Stimulated activated CD4-positive, alpha-beta T cell treated with anti-CD3 and anti-CD28 coated beads, TNF-alpha, amount 100 ng/mL, for 4 hours (primary cell): ENCODE data around the gene KCNQ5.

ENCODE experiments used
- DNase-seq, 3 experiments: peaks; one replicate each; pipeline ENCODE4 v3.0.0-alpha.2; 2020; ENCODE audit warnings: low read depth in 3 of 3

The KCNQ5 gene

DNA sequence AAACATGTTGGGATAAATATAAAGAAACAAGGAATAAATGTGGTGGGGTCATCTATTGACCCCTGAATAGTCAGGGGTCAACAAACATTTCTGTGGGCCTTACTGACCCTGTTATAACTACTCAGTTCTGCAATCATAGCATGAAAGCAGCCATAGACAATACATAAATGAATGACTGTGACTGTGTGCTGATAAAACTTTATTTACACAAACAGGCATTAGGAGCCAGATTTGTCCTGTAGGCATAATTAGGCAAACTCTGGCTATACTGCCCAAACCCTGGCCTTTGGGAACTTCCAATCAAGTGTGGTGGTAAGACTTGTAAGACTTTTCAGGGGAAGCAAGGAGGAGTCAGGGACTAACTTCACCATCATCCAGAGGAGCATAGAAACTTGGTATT, 380.7 kb downstream of the KCNQ5 start:
- no peak for DNase-seq

DNA sequence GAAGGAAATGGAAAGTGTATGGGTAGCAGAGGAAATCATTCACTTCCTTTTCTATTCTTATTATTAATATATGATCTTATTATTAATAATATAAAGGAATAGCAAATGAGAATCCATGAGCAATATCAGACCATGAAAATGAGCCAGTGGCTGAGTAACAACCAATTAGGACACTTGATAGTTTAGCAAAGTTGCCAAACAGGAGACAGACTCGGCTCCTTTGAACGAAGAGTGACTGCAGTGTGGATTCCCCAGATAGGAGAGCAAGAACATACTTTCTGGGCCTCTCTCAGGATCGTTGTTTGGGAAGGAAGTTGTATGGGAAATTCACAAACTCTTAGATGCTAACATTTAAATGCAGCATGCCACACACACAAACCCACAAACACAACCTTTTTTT, 381.4 kb downstream of the KCNQ5 start:
- DNase-seq: no peak

DNA sequence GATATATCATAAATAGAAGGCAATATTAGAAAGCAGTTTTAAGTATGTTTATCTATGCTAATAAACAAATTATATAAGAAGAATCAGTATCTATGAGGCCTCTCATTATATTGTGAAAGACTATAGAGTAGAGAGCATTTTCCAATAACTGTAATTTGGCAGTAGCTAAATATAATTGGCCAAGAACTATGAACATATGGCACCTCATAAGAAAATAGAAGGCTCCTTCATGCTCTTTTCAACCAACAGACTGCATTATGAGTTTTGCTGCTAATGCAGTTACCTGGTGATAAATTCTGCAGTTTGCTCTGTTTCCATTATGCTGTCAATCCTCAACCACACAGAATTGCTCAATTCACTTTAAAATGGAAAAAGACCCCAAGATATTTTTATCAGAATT, 382.4 kb downstream of the KCNQ5 start:
- DNase-seq: no peak

DNA sequence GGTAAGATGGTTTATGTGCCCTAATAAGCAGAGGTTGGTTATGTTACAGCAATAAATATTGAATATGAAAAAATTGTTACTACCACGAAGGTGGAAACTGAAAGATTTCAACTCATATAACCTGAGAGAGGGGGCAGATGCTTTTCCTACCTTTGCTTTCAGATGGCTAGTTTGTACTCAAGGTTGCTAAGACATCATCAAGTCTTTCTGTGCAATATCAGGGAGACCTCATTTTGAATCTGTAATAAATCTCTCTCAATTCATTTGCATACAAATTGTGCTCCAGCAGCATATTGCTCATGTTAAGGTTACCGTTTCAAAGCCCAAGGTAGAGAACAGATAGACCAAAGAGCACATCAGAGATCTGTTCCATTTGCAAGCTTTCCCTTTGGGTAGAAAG, 383.0 kb downstream of the KCNQ5 start:
- no peak for DNase-seq

DNA sequence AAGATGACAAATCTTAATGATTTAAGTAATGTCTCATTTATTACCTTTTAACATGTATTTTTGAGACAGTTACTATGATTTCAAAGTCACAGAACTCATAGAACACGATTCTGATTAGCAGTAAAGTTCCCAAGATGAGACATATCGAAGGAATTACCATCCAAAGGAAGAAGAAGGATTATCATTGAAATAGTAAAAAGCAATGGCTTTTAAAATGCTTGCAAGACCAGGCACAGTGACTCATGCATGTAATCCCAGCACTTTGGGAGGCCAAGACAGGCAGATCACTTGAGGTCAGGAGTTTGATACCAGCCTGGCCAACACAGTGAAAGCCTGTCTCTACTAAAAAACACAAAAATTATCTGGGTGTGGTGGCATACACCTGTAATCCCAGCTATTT, 384.3 kb downstream of the KCNQ5 start:
- DNase-seq: no peak

DNA sequence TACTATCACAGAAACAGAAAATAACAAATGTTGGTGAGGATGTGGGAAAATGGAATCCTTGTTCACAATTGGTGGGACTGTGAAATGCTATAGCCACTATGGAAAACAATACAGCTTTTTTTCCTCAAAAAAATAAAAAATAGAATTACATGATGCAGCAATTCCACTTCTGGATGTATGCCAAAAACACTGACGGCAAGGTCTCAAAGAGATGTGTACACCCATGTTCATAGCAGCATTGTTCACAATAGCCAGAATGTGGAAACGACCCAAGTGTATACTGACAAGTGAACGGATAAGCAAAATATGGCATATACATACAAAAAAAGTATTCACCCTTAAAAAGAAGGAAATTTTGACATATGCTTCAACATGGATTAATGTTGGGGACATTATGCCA, 390.1 kb downstream of the KCNQ5 start:
- DNase-seq: no peak

DNA sequence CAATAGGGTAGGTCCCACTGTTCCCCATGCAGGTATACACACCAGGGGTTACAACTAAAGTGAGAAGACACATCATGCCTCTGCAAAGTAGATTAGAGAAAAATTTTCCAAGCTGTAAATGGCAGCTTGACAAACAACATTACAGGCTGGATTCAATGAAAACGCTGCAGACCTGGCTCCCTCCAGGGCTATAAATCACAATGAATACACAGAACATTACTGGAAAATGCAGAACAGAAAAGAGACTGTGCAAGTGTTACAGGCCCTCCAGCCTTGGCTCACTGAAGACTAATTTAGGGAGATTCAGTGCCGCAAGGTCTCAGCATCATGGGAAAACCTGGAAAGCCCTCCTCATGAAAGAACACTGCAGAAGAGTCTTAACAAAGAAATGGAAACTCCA, 395.6 kb downstream of the KCNQ5 start:
- no peak for DNase-seq

DNA sequence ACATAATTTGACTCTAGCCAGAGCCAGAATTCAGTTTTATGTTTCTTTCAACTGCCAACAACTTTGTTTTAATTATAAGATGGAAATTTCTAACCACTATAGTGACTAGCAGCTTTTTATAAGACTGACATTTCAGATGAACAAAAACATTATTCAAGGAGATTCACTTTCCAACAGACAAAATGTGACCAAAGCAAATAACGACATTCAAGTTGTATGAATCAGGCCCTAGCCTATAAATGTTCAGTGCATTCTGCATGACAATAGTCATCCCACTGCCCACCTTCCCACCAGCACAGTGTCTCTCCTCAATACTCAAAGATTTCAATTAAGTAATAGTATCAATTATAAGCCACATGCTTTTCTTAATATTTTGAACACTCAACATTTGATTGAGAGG, 402.7 kb downstream of the KCNQ5 start:
- no peak for DNase-seq

DNA sequence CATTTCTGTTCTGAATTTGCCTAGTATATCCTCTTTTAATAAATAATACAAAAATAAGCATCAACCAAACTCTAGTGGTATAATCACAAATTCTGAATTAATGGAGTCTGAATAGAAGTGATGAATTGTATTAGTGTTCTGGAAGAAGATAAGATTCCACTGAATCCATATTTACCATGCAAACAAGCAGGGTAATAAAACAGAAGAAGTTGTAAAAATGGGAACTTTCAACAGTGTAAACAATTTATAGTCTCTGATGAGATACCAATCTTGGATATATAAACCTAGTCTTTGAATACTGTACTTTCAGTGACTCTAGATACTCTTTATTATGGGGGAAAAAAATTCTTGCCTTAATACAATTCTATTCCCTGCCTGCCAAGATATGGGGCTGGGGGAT, 405.8 kb downstream of the KCNQ5 start:
- DNase-seq: no peak

DNA sequence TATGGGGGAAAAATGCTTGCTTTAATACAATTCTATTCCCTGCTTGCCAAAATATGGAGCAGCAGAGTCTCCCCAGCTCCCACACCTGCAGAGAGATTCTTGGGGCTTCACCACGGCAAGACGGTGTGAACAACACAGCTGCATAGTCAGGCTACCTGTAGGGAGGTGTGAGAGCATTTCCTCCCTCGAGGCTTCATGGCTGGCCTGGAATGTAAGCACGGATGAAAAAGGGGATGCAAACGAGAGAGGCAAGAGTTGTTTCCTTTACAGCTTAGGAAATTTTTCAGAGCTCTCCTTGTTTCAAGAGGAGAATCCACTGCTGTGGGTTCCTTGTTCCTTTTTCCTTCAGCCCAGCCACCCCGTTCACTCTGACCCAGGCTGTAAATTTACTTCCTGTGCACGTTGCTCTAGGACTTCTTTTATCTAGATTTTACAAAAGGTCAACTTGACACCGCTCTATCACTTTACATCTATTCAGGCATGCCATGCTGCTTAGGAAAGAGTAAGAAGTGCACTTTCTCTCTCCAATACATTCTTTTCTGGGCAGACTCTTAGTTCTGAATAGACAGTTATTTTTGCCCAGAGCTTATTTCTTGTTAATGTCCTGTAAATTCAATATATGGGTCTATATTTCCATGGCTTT, 406.4 kb downstream of the KCNQ5 start:
- DNase-seq: no peak

DNA sequence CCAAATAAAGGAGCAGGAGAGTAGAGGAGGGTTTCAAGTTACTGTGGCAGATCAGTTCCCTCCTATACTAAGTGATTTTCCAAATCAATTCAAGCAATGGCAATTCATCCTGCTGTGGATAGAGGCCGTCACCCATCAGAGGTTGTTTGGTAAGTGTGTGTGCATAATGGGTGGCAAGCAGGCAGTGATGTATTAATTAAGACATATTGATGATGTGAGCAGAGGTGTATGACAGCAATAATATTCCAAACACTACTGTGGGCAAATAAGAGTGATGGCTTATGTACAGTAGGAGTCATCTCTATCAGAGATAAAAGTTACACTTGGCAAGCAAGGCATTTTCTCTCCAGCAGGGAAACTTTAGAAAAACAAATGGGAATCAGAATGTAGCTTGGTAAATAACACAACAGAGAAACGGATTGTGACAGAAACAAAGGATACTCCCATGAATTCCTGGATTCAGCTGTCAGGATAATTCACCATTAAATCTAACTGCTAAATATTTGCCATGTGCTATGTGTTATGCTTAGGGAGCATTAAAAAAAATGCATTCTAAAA, 407.1 kb downstream of the KCNQ5 start:
- DNase-seq: no peak

DNA sequence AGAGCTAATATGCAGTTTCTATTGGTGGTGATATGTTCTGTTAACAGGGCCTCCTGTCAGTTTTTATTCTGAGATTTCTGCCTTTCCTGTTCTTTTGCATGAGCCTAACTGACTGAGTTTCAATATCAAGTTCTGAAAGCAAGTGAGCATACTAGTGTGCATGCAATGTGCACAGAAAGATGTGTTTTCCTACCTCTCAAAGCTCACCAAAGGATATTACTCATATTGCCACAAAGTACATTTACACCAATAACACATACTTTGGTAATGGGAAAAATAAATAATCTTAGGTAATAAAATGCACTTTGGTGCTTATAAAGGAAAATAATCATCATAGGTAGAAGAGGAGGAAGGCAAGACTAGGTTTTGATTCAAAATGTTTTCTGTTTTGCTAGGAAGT, 408.4 kb downstream of the KCNQ5 start:
- no peak for DNase-seq

DNA sequence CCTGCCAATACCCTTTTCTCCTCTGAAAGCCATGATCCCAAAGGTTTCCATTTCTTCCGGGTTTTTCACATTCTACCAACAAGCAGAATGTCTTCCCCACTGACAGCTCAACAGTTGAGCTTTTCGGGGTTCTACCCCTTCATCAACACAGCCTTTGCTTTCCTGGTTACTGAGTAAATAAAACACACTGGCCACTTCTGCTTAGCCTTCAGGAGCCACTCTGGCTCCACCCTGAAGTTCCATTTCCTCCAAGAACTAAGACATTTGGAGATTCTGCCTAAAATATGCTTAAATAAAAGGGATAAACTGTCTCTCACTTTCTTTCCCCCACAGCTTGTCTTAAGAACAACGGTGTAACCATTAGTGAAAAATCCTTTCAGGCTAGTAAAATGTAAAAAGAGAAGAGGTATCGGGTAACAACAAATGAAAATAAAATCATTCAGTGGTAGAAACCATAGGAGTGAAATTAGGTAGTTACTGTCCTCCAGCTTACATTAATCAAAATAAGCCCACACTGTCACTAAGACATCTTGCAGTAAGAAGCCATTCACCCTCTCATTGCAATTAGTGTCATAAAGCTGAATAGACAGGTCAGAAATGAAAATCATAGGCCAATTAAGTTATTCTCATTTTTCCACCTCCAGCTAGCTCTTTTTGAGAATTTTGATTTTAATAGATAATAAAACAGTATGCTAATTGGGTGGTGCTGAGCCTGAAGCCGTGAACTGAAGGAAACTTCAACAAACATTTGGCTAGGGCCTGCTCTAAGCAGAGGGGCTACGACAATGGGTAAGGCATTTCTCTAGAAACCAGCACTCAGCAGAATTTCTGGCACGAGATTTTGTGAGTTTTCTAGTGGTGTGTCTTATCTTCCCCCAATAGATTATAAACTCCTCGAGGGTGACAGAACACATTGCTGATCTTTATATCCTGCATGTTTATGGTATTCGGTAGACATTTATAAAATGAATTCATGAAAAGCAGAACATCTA, 409.2 kb downstream of the KCNQ5 start:
- DNase-seq: no peak

DNA sequence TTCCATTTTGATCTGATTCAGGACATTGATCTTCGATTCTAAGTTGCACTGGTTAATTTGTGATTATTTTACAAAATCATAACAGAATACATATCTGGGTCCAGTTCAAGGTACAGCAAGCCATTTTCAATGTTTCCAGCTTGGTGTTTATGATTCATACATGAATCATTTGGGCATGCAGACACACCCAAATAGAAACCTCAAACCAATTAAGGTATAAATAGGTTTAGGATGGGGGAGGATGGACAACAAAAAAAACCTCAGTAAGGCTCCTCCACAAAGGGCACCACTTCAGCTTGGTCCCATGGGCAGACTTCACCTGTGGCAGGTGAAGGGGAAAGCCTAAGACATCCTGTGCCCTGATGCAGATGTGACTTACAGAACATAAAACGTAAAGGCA, 410.7 kb downstream of the KCNQ5 start:
- no peak for DNase-seq

DNA sequence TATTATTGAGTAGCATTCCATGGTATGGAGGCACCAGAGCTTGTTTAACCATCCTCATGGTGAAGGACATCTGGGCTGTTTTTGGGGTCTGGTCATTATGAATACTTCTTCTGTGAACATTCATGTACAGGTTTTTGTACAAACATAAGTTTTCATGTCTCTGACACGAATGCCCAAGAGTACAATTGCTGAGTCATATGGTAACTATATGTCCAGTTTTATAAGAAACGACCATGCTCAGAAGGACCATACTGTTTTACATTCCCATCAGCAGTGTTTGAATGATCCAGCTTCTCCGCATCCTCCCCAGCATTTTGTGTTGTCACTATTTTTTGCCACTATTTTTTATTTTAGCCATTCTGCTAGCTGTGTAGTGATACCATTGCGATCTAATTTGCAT, 414.8 kb downstream of the KCNQ5 start:
- DNase-seq: no peak

DNA sequence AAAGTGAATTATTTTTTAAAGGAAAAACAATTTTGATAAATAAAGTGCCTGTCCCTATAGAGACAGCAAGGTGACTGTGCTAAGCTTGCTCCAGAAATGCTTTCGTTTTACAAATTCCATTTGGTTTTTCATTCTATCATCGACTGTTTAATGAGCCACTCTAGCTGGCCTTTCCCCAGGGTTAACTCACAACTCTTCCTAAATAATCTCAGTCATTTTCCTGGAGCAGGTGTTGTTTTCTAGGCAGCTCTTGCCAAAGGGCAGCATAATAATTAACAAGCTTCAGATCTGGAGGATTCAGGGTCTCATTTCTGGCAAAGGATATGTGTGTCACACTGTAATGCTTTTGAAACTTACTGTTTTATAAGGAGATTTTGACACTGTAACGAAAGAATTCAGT, 419.2 kb downstream of the KCNQ5 start:
- no peak for DNase-seq

DNA sequence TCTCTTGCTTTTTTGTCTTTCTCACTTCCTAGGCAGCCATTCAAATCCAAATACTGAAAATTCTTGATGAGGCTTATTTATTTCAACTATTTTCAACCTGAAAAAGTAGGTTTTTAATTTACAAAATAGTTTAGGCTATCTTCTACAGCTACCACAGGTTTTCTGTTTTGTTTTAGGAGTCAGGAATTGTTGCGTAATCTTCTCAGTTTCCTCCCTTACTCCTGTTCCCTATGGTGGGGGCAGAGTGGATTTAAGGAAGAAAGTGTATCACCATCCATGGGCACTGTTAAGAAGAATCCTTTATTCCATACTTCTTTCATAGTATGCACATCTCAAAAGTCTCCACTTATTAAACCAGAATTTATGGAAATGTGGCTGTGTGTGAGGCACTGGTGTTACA, 421.0 kb downstream of the KCNQ5 start:
- DNase-seq: no peak

DNA sequence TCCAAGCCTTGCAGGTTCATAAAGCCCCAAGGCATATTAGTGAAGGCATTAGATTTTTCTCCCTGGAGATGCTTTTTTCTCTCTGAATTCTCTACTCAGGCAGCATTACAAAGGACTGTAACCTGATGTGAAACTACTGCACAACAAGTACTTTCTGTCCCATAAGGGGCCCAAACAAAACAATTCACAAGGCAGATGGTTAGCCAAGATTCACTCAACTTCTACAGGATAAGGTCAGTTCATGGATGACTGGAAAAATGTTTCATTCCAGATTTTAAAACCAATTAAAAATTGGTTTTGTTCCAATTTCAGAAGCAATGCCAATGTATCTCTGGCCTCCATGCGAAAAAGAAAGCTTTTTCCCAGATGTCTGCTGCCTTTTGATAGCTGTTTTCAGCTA, 421.6 kb downstream of the KCNQ5 start:
- DNase-seq: no peak

DNA sequence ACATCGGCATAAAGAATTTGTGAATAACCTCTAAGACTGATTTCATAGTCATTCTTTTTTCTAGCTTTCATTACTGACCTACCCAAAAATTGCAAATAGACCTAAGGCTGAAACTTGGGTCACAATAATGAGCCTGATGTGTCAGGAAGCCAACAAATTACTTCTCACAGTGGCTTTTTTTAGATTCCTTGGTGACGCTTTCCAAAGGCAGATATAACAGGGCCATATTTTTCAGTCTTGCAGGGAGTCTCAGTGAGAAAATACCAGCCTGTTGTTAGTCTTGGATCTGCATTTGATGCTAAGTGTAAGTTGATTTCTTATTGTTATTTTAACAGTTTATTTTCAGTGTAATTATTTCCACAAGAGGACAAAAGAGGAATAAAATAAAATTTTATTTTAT, 423.7 kb downstream of the KCNQ5 start:
- no peak for DNase-seq

DNA sequence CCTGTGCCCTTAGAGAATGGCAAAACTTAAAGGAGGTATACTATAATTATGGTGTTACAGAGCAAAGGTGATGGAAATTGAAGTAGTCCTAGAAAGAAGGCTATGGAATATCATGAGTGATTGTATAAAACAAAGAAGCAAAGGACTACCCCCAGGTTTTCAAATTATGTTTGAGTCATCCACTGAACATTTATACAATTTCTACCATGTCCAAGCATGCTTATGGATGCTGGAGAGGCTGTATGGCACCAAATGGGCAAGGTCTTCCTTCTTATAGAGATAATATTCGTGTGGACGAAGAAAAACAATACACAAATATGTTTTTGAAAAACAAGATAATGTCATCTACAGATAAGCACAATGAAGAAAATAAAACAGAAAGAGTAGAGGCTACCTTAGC, 425.9 kb downstream of the KCNQ5 start:
- DNase-seq: no peak

DNA sequence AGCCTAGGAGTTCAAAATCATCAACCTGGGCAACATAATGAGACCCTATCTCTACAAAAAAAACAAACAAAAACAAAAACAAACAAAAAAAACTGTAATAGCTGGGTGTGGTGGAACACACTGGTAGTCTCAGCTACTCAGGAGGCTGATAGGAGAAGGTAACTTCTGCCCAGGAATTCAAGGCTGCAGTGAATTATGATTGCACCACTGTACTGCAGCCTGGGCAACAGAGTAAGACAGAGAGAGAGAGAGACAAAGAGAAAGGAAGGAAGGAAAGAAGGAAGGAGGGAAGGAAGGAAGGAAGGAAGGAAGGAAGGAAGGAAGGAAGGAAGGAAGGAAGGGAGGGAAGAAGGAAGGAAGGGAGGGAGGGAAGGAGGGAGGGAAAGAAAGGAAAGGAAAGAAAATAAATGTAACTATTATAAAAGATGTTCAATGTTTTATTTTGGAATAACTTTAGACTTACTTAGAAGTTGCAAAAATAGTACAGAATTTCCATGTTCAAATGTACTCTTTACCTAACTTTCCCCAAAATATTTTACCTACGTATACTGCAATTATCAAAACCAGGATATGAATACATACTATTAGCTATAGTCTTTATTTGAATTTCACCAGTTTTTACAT, 428.2 kb downstream of the KCNQ5 start:
- DNase-seq: no peak

DNA sequence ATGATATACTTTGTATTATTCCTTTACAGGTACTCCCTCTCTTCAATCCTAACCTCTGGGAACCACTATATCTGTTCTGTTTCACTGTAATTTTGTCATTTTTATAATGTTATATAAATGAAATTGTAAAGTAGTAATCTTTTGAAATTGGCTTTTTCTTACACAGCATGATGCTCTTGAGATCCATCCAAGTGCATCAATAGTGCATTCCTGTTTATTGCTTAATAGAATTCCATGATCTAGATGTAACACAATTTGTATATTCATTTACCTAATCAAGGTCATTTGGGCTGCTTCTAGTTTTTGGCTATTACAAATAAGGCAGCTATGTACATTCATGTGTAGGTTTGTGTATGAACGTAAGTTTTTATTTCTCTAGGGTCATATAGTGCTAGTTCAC, 428.8 kb downstream of the KCNQ5 start:
- no peak for DNase-seq

DNA sequence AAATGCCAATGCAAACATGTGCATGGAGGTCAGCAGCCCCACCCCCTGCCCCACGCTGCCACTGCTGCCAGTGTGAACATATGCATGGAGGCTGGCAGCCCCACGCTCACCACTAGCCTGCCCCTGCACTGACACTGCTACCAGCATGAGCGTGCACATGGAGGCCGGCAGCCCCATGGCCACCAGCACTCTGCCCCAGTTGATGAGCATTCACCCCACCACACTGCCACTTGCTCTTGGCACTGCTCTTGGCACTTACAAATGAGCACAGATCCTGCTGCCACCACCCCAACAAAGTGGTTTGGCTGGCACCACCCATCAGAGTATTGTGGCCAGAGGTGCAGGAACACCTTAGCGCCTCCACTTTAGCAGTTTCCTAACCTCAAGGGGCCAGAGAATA, 429.3 kb downstream of the KCNQ5 start:
- no peak for DNase-seq
